Activated effector memory CD4-positive, alpha-beta T cell treated with Interleukin-2 at 50 U/mL for 16 hours (primary cell): ENCODE data around the gene SLC22A23.
"Not testable (repeated sequence)": the region's sequence is repeated elsewhere in the genome, so short reads cannot be mapped to it uniquely, and the experiment has no call there.

Experiments
- DNase-seq: peaks from one replicate; pipeline ENCODE4 v3.0.0-alpha.2; 2020

SLC22A23 gene

DNA sequence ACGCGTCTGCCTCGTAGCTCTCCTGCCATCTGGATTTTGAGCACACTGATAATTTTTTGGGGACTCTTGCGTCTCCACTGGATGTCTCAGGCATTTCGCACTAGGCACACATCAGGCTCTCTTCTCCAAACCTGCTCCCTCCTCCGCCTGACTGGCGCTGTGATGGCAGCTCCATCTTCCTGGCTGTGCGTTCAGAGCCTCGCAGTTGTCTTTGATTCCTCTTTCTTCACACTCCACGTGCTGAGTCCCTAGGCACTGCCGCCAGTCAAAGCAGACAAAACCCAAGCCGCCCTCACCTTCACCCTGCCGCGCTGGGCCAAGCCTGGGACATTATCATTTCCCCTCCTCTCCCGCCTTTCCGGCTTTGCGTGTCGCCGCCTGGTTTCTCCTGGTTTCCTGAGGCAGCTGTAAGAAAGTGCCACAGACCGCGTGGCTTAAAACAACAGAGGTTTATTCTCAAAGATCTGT lies 197.3 kb downstream of the SLC22A23 start:
- no peak for DNase-seq

DNA sequence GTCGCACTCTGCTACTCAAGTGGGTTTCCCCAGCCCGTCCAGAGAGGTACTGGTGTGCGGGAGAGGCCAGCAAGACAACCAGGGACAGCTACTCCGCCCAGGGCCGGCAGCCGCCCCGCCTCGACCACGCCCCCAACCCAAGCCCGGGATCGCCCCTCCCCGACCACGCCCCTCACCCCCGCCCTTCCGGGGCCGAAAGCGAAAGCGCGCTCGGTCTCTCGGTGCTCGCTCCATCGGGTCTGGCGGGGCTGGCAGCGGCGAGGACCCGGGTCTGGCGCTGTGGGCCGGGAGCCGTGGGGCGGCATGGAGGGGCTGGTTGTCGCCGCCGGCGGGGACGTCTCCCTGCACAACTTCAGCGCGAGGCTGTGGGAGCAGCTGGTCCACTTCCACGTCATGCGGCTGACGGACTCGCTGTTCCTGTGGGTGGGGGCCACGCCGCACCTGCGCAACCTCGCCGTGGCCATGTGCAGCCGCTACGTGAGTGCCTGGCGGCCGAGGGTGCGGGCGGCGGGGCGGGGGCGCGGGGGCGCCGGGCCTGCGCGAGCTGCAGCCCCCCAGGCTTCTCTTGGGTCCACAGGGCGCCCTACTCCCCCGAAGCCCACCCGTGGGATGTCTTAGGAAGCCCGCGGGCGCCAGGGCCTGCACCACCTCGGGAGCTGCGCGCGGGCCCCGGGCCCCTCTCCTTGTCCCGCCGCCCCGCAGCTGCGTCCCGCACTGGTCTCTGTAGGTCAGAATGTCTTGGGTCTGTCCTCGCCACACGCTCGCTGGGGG lies 197.9 kb downstream of the SLC22A23 start, which contains the start of gene PSMG4:
Gene PSMG4 (plus strand): TSS at position 228 of the 771 bp plus-strand sequence. CDS start 76 bp downstream, at position 304.
- peak; percentile 90 for DNase-seq

DNA sequence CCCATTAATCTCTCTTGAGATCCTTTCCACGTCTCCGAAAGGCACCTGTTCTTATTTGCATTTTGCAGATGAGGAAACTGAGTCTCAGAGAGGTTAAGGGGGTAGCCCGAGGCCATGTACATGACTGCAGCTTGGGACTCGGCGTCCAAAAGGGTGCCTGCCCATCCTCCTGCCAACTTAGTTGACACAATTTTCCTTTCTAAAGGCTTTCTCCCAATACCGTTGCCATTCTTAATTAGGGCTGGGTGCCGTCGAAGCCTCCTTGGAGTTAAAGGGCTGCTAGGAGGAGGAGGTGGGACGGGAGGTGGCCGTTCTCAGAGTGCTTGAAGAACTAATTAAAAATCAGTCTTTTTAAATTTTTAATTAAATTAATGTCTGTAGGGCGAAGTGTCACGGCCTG lies 198.6 kb downstream of the SLC22A23 start:
- DNase-seq, result no peak

DNA sequence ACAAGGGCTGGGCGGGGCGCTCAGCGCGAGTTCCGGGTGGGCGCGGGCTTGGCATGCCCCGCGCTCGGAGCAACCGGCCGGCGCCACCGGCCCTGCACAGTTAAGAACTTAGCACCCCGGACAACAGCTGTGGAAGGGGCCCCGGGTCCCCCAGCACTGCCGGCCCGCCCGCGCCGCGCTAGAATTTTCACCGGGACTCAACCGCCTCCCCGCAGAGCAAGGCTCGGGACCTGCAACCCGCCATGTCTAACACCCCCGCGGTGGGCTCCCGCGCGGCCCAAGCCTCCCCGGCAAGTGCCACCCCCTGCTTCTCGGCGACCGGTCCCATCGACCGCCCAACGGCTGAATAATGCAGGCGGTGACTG lies 203.3 kb downstream of the SLC22A23 start:
- DNase-seq, result no peak

DNA sequence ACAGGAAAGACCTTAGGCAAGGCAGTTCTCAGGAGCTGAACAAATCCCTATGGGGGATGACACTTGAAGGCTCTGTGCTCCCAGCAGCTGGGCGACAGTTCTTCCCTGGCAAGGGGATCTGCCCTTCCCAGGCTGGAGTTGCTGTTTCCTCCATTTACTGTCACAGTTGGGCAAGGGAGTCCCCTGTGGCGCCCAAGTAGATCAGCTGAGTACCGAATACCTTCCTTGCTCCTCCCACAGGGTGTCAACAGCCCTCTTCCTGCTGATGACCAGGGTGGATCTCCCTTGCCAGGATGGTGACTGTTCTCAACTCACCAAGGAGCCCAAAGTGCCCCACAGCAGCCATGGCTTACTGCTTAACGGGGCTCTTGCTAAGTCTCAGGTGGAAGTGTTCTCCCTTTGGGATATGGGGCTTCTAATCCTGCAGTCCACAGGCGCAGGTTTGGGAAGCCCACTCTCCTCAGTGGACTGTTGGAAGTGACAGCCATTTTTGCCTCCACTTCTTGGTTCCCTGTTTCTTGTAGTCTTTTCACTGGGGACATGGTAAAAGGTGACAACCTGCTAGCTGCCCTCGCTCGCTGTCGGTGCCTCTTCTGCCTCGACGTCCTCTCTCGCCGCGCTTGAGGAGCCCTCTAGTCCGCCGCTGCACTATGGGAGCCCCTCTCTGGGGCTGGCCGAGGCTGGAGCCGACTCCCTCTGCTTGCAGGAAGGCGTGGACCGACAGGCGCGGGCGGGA lies 203.8 kb downstream of the SLC22A23 start:
- DNase-seq, result no peak

DNA sequence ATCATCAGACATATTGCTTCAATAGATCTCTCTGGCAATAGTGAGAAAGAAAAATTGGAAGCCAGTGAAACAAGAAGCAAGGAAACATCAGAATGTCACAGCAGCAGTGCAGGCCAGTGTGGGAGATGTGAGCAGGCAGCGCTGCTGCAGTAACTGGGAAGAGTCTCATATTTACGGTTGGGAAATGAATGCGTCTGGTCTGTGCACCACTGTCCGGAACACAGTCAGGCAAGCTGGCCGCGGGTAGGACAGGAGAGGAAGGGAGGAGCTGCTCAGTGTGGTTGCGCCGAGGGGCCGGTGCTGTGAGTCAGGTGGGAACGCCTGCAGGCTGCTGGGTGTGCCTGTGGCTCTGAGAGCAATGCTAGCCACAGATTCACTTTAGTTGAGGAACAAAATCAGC lies 204.5 kb downstream of the SLC22A23 start:
- no peak for DNase-seq

DNA sequence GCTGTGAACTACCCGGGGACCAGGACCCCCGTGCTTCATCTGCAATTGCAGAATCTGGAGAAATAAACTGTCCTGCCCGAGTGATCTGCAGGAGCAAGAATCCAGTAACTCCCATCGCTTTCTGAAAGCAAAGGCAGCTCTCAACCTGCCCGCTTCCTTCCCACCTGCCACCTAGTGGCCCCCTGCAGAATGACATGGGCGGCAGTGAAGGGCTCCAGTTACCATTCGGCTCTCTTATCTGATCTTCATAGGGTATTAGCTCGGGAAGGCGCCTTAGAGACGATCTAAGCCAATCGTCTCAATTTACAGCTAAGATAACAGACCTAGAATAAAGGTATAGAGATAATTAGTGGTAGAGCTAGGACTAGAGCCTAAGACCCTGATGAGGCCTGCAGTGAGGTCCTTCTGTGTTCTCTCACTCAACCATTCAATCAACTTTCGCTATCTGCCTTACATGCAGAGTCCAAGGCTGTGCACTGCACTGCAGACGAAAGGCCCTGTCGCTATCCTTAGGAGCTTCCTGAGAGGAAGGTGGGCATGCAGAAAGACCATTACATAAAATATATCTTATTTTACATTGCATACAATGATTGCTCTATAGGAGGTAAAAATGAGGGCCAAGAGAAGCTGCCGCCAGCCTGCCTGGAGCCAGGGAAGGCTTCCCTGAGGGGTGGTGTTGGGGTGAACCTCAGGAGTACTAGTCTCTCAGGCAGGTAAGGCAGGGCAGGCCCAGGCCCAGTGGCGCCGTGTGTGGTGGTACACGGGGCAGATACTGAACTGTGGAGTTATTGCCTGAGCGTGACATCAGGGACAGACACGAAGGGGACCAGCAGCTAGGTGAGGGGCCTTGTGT lies 205.2 kb downstream of the SLC22A23 start:
- DNase-seq, result peak; percentile 71

DNA sequence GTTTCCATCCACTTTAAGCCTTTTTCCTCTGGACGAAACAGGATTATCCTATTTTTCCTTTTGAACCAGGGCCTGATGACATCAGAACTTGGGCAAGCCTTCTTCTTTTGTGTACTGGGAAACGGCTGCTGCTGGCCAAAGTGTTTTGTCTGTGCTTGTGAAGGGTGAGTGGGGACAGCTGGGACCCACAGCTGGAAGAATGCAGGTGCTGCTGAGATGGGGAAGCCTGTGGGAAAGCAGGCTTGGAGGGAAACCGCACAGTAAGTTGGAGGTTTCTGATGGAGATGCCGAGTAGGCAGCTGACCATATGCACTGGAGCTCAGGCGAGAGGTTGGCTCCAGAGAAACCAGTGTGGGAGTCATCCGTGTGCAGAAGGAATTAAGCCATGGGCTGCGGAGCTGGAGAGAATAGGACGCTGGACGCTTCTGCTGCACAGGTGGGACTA lies 206.6 kb downstream of the SLC22A23 start:
- DNase-seq, result no peak

DNA sequence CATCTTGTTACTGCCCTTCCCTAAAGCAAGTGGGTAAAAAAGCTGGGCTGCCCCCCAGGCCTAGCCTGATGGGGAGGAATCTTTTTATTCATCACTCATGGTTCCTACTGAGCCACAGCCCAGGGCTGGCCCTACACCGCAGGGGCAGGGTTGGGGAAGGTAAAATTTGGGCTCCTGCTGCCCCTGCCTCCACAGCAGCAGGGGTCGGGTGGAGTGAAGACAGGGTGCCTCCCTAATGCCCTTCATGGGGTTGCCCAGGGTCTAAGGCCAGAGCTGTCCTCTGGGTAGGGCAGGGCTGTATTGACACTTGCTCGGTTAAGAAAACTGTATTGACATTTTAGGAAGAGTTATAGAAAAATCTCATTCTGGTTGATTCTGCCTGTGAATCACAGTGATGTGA lies 207.0 kb downstream of the SLC22A23 start:
- DNase-seq, result no peak

DNA sequence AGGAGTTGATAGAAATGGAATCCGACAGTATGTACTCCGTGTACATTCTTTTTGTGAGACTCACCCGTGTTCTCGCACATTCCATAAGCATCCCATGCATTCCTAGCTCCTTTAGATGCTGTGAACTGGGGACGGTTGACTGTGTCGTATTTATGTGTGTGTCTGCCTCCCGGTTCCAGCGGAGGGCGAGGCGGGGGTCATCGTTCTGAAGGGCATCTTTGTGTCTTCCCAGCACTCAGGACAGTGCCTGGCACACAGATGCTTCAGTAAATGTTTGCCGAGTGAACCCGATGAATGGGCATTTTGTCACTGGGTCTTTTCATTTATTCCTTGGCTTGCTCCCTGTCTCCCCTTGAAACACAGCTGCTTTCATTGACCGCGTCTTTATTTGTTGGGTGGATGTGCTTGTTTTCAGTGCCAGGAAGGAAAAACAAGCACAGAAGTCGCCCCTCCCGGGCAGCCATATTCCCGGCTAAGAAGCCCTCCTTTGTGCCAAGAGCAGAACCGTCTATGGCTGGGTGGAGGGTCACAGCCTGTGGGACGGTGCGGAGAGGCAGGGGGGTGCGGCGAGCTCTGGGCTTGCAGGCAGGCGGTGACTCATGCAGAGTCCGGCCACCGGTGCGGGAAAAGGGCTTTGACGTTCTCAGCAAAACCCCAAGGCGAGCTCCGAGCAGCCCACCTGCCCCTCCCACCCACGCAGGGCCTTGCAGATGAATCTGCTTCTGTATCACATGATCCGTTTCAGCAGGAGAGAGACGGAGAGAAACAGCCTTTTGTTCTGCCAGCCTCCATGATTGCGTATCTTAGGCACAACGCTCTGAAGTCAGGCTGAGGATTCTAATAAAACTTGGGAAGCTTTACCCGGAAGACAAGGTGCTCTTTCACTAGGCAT lies 209.3 kb downstream of the SLC22A23 start:
- no peak for DNase-seq

DNA sequence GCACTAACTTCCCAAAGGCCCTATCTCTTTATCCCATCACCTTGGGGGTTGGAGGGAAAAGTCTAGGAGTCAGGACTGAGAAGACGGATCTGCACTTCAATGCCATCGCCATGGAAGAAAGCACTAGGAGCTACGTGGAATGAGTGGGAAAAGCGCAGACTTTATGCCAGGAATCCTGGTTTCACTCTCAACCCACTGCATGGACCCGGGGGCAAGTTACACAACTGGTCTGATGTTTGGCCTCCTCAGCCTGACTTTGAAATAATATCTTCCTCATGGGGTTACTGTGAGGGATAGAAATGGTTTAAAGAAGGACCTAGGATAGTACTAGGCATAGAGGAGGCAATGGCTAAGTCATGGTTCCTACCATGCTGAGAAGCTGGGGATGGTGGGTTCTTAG lies 211.6 kb downstream of the SLC22A23 start:
- no peak for DNase-seq

DNA sequence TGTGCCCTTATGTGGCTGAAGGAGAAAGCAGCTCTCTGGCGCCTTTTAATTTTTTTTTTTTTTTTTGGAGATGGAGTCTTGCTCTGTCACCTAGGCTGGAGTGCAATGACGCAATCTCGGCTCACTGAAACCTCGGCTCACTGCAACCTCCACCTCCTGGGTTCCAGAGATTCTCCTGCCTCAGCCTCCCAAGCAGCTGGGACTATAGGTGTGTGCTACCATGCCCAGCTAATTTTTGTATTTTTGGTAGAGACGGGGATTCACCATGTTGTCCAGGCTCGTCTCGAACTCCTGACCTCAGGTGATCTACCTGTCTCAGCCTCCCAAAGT lies 212.1 kb downstream of the SLC22A23 start:
- not testable (repeated sequence) for DNase-seq

DNA sequence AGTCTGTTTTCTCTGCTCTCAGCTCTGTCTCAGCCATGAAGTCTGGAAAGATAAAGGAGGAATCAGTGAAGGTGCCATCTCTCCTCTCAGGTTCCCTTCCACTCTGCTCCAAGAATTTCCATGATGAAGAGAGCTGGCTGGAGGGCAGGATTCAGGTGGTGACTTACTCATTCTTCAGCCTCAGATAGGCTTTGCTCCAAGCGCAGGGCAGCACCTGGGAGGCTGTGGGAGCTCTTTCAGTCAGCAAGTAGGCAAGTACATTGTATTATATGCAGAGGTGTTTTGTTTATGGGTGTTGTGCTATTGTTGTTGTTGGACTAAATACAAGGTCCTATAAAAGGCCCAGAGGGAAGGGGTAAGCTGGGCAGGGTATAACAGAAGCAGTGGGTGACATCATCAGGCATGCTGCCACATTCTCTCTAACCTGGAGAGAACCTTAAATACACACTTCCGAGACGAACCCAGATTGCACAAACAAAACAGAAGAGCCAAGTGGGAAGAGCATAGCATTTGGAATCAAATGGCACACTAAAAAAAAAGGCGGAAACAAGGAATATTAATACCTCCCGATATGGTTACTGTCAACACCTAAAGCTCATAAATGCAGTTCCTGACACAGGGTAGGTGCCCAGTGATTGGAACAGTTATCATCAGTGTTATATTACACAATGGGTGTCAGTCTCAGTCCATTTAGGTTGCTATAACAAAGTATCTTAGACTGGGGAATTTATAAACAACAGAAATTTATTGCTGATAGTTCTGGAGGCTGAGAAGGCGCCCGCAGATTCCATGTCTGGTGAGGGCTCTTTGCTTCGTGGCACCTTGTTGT lies 212.6 kb downstream of the SLC22A23 start:
- DNase-seq, result no peak

DNA sequence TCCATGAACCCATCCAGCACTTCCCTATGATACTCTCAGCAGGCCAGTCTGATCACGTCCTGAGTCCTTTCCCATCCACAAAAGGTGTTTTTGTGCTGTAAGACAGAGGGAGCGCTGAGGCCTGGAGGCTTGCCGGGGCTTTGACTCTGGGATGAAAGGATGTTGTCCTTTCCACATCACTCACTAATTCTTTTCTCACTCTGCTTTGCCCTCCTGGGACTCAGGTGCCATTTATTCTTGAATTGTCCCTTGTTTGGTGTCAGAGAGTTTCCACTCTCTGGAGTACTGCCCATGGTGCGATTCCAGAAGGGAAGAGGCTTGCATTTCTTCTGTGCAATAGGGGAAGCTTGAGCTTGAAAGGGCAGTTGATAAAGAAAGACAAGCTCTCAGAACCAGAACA lies 214.1 kb downstream of the SLC22A23 start:
- no peak for DNase-seq

DNA sequence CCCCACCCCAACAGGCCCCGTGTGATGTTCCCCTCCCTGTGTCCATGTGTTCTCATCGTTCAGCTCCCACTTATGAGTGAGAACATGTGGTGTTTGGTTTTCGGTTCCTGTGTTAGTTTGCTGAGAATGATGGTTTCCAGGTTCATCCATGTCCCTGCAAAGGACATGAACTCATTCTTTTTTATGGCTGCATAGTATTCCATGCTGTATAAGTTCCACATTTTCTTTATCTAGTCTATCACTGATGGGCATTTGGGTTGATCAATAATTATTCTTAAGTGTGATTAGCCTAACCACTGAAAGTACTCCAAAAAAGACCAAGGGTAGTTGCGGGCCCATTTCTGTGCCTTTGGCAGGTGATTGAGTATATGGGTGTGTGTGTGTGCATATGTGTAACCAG lies 215.1 kb downstream of the SLC22A23 start:
- not testable (repeated sequence) for DNase-seq

DNA sequence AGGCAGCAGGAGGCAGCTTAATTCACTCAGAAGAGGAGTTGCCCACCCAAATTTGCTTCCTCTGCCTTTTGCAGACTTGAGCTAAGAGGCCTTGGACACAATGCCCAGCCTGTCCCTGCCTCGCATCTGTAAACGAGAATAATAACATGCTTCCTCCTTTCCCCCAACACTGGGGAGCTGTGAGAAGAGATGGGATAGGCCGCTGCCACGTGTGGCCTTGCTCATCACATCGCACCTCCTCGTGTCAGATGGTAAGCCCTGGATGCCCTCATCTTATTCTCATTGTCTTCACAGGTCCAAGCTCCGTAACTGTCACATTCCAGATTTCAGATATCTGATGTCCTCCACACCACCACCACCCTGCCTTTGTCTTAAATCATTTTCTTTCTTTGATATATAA lies 216.3 kb downstream of the SLC22A23 start:
- DNase-seq, result no peak

DNA sequence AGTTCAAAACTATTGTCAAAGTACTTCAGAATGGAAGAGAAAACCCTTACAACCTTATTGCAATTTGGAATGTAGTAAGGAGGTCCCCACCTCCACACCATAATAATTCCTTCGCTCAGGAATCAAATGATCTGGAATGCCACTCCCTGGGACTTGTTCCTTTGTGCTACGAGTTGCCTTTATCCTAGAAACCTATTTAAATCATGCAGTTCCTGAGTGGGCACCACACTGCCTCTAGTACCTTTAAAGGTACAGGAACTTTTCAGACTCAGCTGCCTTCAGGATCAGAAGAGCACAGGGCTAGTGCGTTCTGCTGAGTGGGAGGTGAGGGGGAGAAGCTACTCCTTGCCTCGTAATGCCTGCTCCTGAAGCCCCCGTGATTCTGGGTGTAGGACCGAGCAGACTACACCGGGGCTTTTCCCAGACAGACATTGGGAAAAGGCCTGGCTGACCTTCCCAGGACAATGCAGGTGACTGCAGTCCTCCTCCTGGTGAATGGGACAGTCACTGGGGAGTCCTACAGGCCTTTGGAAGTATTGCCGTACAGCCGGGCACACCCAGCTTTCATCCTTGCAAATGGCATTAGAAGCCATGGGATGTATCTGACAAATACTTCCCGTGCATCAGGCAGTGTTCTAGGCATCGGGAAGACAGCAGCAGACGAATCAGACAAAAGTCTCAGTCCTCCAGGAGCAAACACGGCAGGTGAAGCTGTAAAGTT lies 217.6 kb downstream of the SLC22A23 start:
- no peak for DNase-seq

DNA sequence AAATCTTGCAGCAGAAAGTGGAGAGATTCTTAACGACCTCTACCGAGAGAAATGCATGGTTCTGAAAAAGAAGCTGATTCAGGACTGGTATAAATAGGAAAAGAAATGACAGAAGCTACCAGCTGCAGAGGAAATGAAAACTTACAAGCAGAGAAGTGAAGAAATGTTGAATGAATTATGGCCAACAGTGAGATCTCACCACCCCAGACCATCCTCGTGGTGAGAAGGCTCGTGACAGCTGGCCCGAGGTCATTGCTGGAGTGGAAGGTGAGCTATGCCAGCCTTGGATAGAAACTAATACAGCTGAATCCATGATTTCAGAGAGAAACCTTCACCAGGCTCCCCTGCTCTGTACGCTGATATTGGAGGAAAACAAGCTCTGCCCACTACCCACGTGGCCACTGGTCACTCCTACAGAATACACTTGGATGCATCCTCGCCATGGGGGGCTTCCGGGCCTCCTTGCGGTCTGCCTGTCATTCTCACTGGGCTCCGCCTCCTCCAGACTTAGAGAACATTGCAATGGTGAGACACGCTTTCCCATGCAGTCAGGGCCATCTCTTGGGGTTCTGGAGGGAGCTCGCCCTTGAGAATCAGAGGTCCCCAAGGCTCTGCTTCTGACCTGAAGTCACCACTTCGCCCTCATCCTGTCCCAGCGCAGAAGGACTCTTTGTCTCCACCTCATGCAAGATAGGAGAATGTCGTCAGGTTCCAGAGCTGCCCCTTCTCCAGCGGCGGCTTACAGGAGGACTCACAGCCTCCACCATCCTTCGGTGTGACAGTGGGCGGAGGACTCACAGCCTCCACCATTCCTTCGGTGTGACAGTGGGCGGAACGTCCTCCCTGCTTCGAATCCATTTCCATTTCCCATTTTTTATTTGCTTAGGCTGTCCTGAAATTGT lies 218.8 kb downstream of the SLC22A23 start:
- DNase-seq, result no peak

DNA sequence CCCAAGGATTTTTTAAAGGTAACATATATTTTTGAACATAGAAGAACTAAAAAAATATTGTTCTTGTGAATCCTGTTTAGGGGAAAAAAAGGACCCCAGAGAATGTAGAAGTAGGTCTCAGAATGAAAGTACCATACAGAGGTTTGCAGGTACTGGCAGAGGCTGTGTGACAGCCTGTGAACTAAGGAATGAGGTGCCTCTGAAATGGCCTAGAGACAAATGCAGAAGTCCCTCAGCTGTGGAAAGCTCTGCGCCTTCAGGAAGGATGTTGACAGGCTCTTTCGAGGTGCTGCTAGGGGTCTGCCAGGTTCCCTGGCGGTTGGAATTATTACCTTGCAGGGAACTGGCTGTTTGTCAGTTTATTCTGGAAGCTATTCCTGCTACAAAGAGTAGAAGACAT lies 220.8 kb downstream of the SLC22A23 start:
- no peak for DNase-seq

DNA sequence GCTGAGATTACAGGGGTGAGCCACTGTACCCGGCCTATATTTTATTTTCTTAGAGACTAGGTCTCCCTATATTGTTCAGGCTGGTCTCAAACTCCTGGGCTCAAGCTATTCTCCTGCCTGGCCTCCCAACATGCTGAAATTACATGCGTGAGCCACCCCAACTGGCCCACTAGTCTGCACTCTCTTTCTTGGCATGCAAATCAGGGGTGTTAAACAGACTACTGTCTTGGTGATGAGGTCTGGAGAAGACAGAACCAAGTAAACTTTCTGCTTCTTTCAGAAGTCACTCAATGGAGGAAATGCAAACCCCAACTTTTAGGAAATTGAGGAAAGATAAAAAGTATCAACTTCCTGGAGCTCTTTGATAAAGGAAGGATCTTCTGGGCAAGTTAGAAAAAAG lies 221.4 kb downstream of the SLC22A23 start:
- DNase-seq, result no peak
